Naive B cell (primary cell): ENCODE data around the gene PRSS27. TPM values are rescaled to one million over a fixed set of nuclear protein-coding genes. Genes with fewer than 3 reads are reported as not detected.
A peak's percentile ranks its signal among the peaks of the same experiment; 100 is the strongest.
"Not testable (repeated sequence)": the region's sequence is repeated elsewhere in the genome, so short reads cannot be mapped to it uniquely, and the experiment has no call there.

Experiments
- ATAC-seq, 2 donors: fragments of 150-1000 bp; cut with Tn5 transposase; 2 replicates each; pipeline ENCODE4 v1.10.0; 2021; ENCODE audit warnings: low read depth in 2 of 2, mild to moderate bottlenecking in 2 of 2, moderate library complexity in 2 of 2
- DNase-seq: peaks from one replicate; pipeline ENCODE4 v3.0.0; 2022
- H3K27ac Mint-ChIP-seq, 6 donors: one replicate each; pipeline ENCODE4 v1.8.0; 2020 to 2022; ENCODE audit warnings: mild to moderate bottlenecking in 6 of 6, mixed read lengths in 6 of 6, moderate library complexity in 5 of 6, inconsistent platforms in 2 of 6
- H3K27me3 Mint-ChIP-seq, 3 donors: one replicate each; pipeline ENCODE4 v1.8.0; 2021 to 2022; ENCODE audit warnings: mixed read lengths in 3 of 3, mild to moderate bottlenecking in 1 of 3
- H3K36me3 Mint-ChIP-seq, 2 donors: one replicate each; pipeline ENCODE4 v1.8.0; 2020 to 2022; ENCODE audit warnings: mixed read lengths in 2 of 2, inconsistent platforms in 1 of 2, mild to moderate bottlenecking in 1 of 2
- H3K4me1 Mint-ChIP-seq, 3 donors: one replicate each; pipeline ENCODE4 v1.8.0; 2020 to 2022; ENCODE audit warnings: mixed read lengths in 3 of 3, inconsistent platforms in 1 of 3, mild to moderate bottlenecking in 1 of 3, moderate library complexity in 1 of 3
- H3K4me3 Mint-ChIP-seq, 8 donors: one replicate each; pipeline ENCODE4 v1.8.0; 2020 to 2022; ENCODE audit warnings: mild to moderate bottlenecking in 8 of 8, mixed read lengths in 8 of 8, moderate library complexity in 8 of 8, inconsistent platforms in 2 of 8
- H3K9me3 Mint-ChIP-seq, 7 donors: one replicate each; pipeline ENCODE4 v1.8.0; 2020 to 2022; ENCODE audit warnings: mixed read lengths in 7 of 7, mild to moderate bottlenecking in 5 of 7, inconsistent platforms in 2 of 7, moderate library complexity in 1 of 7
- polyA plus RNA-seq, 6 donors: library from polyadenylated mRNA; unstranded; fragments of 300-500 nt; fragmentation: Illumina TruSeq; gene quantifications; one replicate each; pipeline ENCODE4 v1.2.3, GENCODE V29; 2021; ENCODE audit warnings: low read depth in 6 of 6

The PRSS27 gene
- polyA plus RNA-seq, 6 donors from 2014 or later, result 0.36 TPM; not detected in 5

- peaks cover 0 to 5% (median 0%) of the 10 kb centered on the region in 3 donors for H3K4me1 Mint-ChIP-seq
- H3K27ac Mint-ChIP-seq, result no peak overlapping the region
- no peak for DNase-seq
- H3K4me3 Mint-ChIP-seq, result no peak overlapping the region
- ATAC-seq, result no peak
- peaks cover 0 to 9% of the 10 kb centered on the region in 2 donors for H3K36me3 Mint-ChIP-seq
- H3K9me3 Mint-ChIP-seq, result no peaks in the 10 kb centered on the region
- no peaks in the 10 kb centered on the region for H3K27me3 Mint-ChIP-seq
Measured at GRCh38 chr16:2699791-2700600, 20.0 kb downstream of the PRSS27 start.

- ATAC-seq (no peak), DNase-seq (no peak)
- Mint-ChIP-seq H3K4me3 (no peak overlapping the region), H3K27ac (no peak overlapping the region), H3K27me3 (no peaks in the 10 kb centered on the region), H3K9me3 (no peaks in the 10 kb centered on the region), H3K36me3 (peaks cover 0 to 9% of the 10 kb centered on the region in 2 donors), H3K4me1 (peaks cover 0 to 5% (median 0%) of the 10 kb centered on the region in 3 donors)
Measured at GRCh38 chr16:2698965-2699750, 20.9 kb downstream of the PRSS27 start.

- ATAC-seq, result no peak
- Mint-ChIP-seq H3K9me3 (no peaks in the 10 kb centered on the region), H3K36me3 (peaks cover 0 to 9% of the 10 kb centered on the region in 2 donors), H3K4me3 (no peak overlapping the region), H3K4me1 (peaks cover 0 to 9% (median 2%) of the 10 kb centered on the region in 3 donors), H3K27me3 (no peaks in the 10 kb centered on the region), H3K27ac (no peak overlapping the region)
- DNase-seq, result no peak
Measured at GRCh38 chr16:2698103-2698870, 21.7 kb downstream of the PRSS27 start.

GRCh38 chr16:2697401-2697948 is 22.5 kb downstream of the PRSS27 start:
- no peak overlapping the region for H3K27ac Mint-ChIP-seq
- H3K36me3 Mint-ChIP-seq, result peaks cover 0 to 9% of the 10 kb centered on the region in 2 donors
- ATAC-seq, result no peak
- no peaks in the 10 kb centered on the region for H3K9me3 Mint-ChIP-seq
- H3K27me3 Mint-ChIP-seq, result no peaks in the 10 kb centered on the region
- peaks cover 0 to 9% (median 2%) of the 10 kb centered on the region in 3 donors for H3K4me1 Mint-ChIP-seq
- H3K4me3 Mint-ChIP-seq, result no peak overlapping the region
- DNase-seq, result no peak

- not testable (repeated sequence) for ATAC-seq, H3K27ac Mint-ChIP-seq, DNase-seq, H3K4me3 Mint-ChIP-seq, H3K4me1 Mint-ChIP-seq, H3K9me3 Mint-ChIP-seq, H3K27me3 Mint-ChIP-seq, H3K36me3 Mint-ChIP-seq
Measured at GRCh38 chr16:2696601-2697250, 23.3 kb downstream of the PRSS27 start.

- H3K9me3 Mint-ChIP-seq, result no peaks in the 10 kb centered on the region
- peaks cover 9 to 11% (median 9%) of the 10 kb centered on the region in 3 donors for H3K4me1 Mint-ChIP-seq
- H3K27me3 Mint-ChIP-seq, result no peaks in the 10 kb centered on the region
- ATAC-seq, result no peak
- H3K4me3 Mint-ChIP-seq, result no peak overlapping the region
- no peak for DNase-seq
- H3K27ac Mint-ChIP-seq, result no peak overlapping the region
- peaks cover 0 to 9% of the 10 kb centered on the region in 2 donors for H3K36me3 Mint-ChIP-seq
Measured at GRCh38 chr16:2692948-2693651, 26.9 kb downstream of the PRSS27 start.

- DNase-seq, result no peak
- Mint-ChIP-seq H3K27ac (no peak overlapping the region), H3K36me3 (peaks cover 0 to 8% of the 10 kb centered on the region in 2 donors), H3K9me3 (no peaks in the 10 kb centered on the region), H3K27me3 (no peaks in the 10 kb centered on the region), H3K4me3 (no peak overlapping the region), H3K4me1 (peaks cover 9 to 16% (median 16%) of the 10 kb centered on the region in 3 donors)
- ATAC-seq, result no peak
Measured at GRCh38 chr16:2692251-2692947, 27.6 kb downstream of the PRSS27 start.

- peaks cover 0 to under 1% of the 10 kb centered on the region in 2 donors for H3K36me3 Mint-ChIP-seq
Measured at GRCh38 chr16:2691491-2692248, 28.4 kb downstream of the PRSS27 start.

GRCh38 chr16:2690852-2691251 is 29.2 kb downstream of the PRSS27 start:
- Mint-ChIP-seq H3K4me1 (peaks cover 10 to 25% (median 23%) of the 10 kb centered on the region in 3 donors), H3K27me3 (no peaks in the 10 kb centered on the region), H3K27ac (peak overlapping the region in 3 of 6 donors; percentile 12 to 79 (median 24)), H3K4me3 (no peak overlapping the region), H3K36me3 (no peaks in the 10 kb centered on the region), H3K9me3 (no peaks in the 10 kb centered on the region)
- DNase-seq (no peak), ATAC-seq (no peak)

More at GRCh38 chr16:2691491-2692248, 28.4 kb downstream of the PRSS27 start:
- ATAC-seq, result no peak
- H3K27me3 Mint-ChIP-seq, result no peaks in the 10 kb centered on the region
- DNase-seq, result no peak
- peaks cover 10 to 24% (median 23%) of the 10 kb centered on the region in 3 donors for H3K4me1 Mint-ChIP-seq
- H3K27ac Mint-ChIP-seq, result peak overlapping the region in 1 of 6 donors; percentile 24
- H3K4me3 Mint-ChIP-seq, result no peak overlapping the region
- H3K9me3 Mint-ChIP-seq, result no peaks in the 10 kb centered on the region

- ATAC-seq, result no peak
- H3K27me3 Mint-ChIP-seq, result no peaks in the 10 kb centered on the region
Measured at GRCh38 chr16:2689968-2690801, 29.8 kb downstream of the PRSS27 start.

More at GRCh38 chr16:2689968-2690801, 29.8 kb downstream of the PRSS27 start:
- no peak overlapping the region for H3K4me3 Mint-ChIP-seq
- peaks cover 10 to 27% (median 23%) of the 10 kb centered on the region in 3 donors for H3K4me1 Mint-ChIP-seq
- H3K9me3 Mint-ChIP-seq, result no peaks in the 10 kb centered on the region
- no peaks in the 10 kb centered on the region for H3K36me3 Mint-ChIP-seq
- DNase-seq, result no peak
- H3K27ac Mint-ChIP-seq, result peak overlapping the region in 3 of 6 donors; percentile 14 to 79 (median 16)
